C4-2B (cell line): ENCODE measurements around the gene KLHL22.

Experiments used
- H3K27ac ChIP-seq: fragments of 450-650 bp; 2 replicates; pipeline ENCODE4 v1.5.1; 2017
- CTCF ChIP-seq: fragments of 450-650 bp; conservative IDR thresholded peaks from 2 replicates; pipeline ENCODE4 v1.5.1; 2017; ENCODE audit warnings: mild to moderate bottlenecking
- ZFX ChIP-seq: fragments of 450-650 bp; IDR thresholded peaks from 2 replicates; pipeline ENCODE4 v1.6.1; 2017

The KLHL22 gene

GRCh38 chr22:20523086-20523983 lies 27.7 kb upstream of the KLHL22 start:
- no peak overlapping the region for H3K27ac ChIP-seq
- no peak for TF ChIP-seq ZFX
- TF ChIP-seq CTCF: no peak

GRCh38 chr22:20522134-20523004 lies 26.8 kb upstream of the KLHL22 start:
- TF ChIP-seq ZFX (no peak), CTCF (no peak)
- no peak overlapping the region for H3K27ac ChIP-seq

- TF ChIP-seq ZFX (no peak), CTCF (no peak)
- H3K27ac ChIP-seq: no peak overlapping the region
Measured at GRCh38 chr22:20520093-20520511, 24.5 kb upstream of the KLHL22 start.

- no peak overlapping the region for H3K27ac ChIP-seq
- TF ChIP-seq CTCF (no peak), ZFX (no peak)
Measured at GRCh38 chr22:20519558-20519957, 24.0 kb upstream of the KLHL22 start.

- TF ChIP-seq ZFX (no peak), CTCF (no peak)
- H3K27ac ChIP-seq: no peak overlapping the region
Measured at GRCh38 chr22:20517841-20518592, 22.4 kb upstream of the KLHL22 start.

- H3K27ac ChIP-seq: no peak overlapping the region
- TF ChIP-seq CTCF (no peak), ZFX (no peak)
Measured at GRCh38 chr22:20517422-20517821, 21.8 kb upstream of the KLHL22 start.
